Vagina (tissue), 2 donors: ENCODE measurements around the gene PCSK2. TPM values are rescaled to one million over a fixed set of nuclear protein-coding genes. Genes with fewer than 3 reads are reported as not detected.

Experiments used
- DNase-seq, 2 donors: peaks; one replicate each; pipeline ENCODE4 v3.0.0-alpha.2; 2017; ENCODE audit errors: extremely low spot score in 2 of 2
- H3K27ac ChIP-seq: fragments of 200-600 bp; sonication (generic); one replicate; pipeline ENCODE4 v1.5.1; 2019
- H3K27me3 ChIP-seq: fragments of 200-600 bp; sonication (generic); one replicate; pipeline ENCODE4 v1.5.1; 2019
- H3K36me3 ChIP-seq, 2 donors: fragments of 200-600 bp; sonication (generic); one replicate each; pipeline ENCODE4 v1.5.1; 2017 to 2019
- H3K4me1 ChIP-seq: fragments of 200-600 bp; sonication (generic); one replicate; pipeline ENCODE4 v1.5.1; 2019
- H3K4me3 ChIP-seq, 2 donors: fragments of 200-600 bp; sonication (generic); 1 replicate in 1 of 2; 2 replicates in 1 of 2; pipeline ENCODE4 v1.5.1; 2016 to 2019
- H3K9me3 ChIP-seq: fragments of 200-600 bp; sonication (generic); one replicate; pipeline ENCODE4 v1.5.1; 2019
- POLR2A ChIP-seq, 2 donors: fragments of 450-650 bp; IDR thresholded peaks; one replicate each; pipeline ENCODE4 v1.6.1; 2017; ENCODE audit warnings: antibody characterized with exemption in 2 of 2, mild to moderate bottlenecking in 2 of 2, moderate library complexity in 2 of 2
- POLR2AphosphoS5 ChIP-seq, 2 donors: sonication (generic); formaldehyde crosslinking; IDR thresholded peaks; one replicate each; pipeline ENCODE4 v1.9.0; 2017; ENCODE audit warnings: antibody characterized with exemption in 2 of 2, mild to moderate bottlenecking in 2 of 2, low read depth in 1 of 2; ENCODE audit not compliant: insufficient read depth in 1 of 2
- intact Hi-C: fragments of 100-400 bp; cut with DNase I; formaldehyde crosslinking; loops from one replicate; pipeline ENCODE4 v1.15.1; 2023
- total RNA-seq: library from RNA; depleted of rRNA; stranded (reverse); fragments of >200 nt; gene quantifications from one replicate; pipeline ENCODE4 v1.2.3, GENCODE V29; 2016
- TF ChIP-seq, protein P1 (sequence below), 3 experiments: fragments of 450-650 bp in 2 of 3; fragments of 200-600 bp in 1 of 3; sonication (generic) in 1 of 3; IDR thresholded peaks; one replicate each; pipeline ENCODE4 v1.5.1; 2017 to 2019; ENCODE audit warnings: antibody characterized with exemption in 3 of 3, mild to moderate bottlenecking in 2 of 3, moderate library complexity in 2 of 3

PCSK2 gene
- total RNA-seq, 1 donor from 2014 or later, result 0.98 TPM

DNA sequence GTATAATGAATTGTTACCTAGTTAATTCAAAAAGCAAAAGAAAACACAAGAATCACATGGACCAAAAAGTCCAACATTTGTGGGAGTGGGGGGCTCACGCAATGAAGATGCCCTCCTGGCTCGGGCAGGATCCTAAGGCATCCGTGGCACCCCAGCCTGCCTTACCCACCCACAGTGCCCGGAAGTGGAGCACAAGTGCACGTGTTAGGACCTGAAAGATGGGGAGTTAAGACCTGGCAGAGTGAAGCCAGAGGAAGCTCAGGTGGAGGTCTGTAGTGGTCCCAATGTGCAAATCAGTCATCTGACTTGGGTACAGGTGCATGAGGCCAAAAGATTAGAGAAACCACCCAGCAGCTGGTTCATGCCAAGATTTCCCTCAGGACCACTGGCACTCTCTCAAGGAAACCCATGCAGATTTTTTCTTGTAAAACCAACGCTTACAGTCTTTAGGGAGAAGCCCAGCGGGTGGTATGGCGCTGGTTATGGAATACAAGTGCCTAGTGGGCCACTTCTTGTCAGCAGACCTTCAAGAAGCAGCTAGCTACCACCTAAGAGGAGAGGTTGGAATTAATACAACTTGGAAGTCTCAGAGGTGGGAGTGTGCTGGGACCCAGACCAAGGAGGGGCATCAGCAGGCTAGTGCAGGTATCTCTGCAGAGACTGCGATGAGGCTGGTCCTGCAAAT is 262.2 kb downstream of the PCSK2 start:
- no peak overlapping the region for H3K4me3 ChIP-seq
- no peaks in the 10 kb centered on the region for H3K27me3 ChIP-seq
- no peaks in the 10 kb centered on the region for H3K9me3 ChIP-seq
- H3K27ac ChIP-seq, result no peak overlapping the region
- intact Hi-C loops, result no loop called here
- H3K36me3 ChIP-seq, result no peaks in the 10 kb centered on the region
- no peaks in the 10 kb centered on the region for H3K4me1 ChIP-seq
- no peak for DNase-seq
- no peak for TF ChIP-seq POLR2AphosphoS5 (IDR thresholded peaks at IDR 0.05; ENCODE audit: insufficient read depth in 1 of 2, low read depth in 1 of 2)
- TF ChIP-seq, protein P1, sequence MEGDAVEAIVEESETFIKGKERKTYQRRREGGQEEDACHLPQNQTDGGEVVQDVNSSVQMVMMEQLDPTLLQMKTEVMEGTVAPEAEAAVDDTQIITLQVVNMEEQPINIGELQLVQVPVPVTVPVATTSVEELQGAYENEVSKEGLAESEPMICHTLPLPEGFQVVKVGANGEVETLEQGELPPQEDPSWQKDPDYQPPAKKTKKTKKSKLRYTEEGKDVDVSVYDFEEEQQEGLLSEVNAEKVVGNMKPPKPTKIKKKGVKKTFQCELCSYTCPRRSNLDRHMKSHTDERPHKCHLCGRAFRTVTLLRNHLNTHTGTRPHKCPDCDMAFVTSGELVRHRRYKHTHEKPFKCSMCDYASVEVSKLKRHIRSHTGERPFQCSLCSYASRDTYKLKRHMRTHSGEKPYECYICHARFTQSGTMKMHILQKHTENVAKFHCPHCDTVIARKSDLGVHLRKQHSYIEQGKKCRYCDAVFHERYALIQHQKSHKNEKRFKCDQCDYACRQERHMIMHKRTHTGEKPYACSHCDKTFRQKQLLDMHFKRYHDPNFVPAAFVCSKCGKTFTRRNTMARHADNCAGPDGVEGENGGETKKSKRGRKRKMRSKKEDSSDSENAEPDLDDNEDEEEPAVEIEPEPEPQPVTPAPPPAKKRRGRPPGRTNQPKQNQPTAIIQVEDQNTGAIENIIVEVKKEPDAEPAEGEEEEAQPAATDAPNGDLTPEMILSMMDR (IDR thresholded peaks at IDR 0.05), result no peak
- no peak for TF ChIP-seq POLR2A (IDR thresholded peaks at IDR 0.05)

DNA sequence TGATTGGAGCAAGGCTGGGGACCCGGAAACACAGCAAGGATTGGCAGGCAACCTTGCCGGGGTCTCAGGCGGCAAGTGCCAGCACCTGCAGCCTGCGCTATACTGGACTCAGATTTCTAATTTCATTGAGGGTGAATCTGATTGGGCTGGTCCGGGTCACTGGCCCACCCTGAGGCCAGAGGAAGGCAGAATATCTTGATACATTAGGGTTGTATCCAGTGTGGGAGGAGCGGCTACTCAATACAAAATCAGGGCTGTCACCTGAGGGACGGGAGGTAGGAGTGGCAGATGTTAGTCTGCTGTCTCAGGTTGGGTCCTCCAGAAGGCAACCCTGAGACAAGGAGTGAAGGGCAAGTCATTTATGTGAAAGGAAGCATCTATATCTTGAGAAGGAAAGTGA is 263.7 kb downstream of the PCSK2 start:
- H3K27me3 ChIP-seq, result no peaks in the 10 kb centered on the region
- H3K9me3 ChIP-seq, result no peaks in the 10 kb centered on the region
- intact Hi-C loops, result no loop called here
- DNase-seq, result no peak
- no peak overlapping the region for H3K27ac ChIP-seq
- no peak overlapping the region for H3K4me3 ChIP-seq
- TF ChIP-seq, protein P1 (IDR thresholded peaks at IDR 0.05), result no peak
- TF ChIP-seq POLR2AphosphoS5 (IDR thresholded peaks at IDR 0.05; ENCODE audit: insufficient read depth in 1 of 2, low read depth in 1 of 2) (no peak), POLR2A (IDR thresholded peaks at IDR 0.05) (no peak)
- H3K36me3 ChIP-seq, result no peaks in the 10 kb centered on the region
- H3K4me1 ChIP-seq, result no peaks in the 10 kb centered on the region

- no peak for DNase-seq
- Histone ChIP-seq H3K27me3 (no peaks in the 10 kb centered on the region), H3K27ac (no peak overlapping the region), H3K9me3 (no peaks in the 10 kb centered on the region), H3K4me3 (no peak overlapping the region), H3K4me1 (no peaks in the 10 kb centered on the region), H3K36me3 (no peaks in the 10 kb centered on the region)
- intact Hi-C loops, result no loop called here
- TF ChIP-seq, protein P1 (IDR thresholded peaks at IDR 0.05), result no peak
- no peak for TF ChIP-seq POLR2AphosphoS5 (IDR thresholded peaks at IDR 0.05; ENCODE audit: insufficient read depth in 1 of 2, low read depth in 1 of 2)
- TF ChIP-seq POLR2A (IDR thresholded peaks at IDR 0.05), result no peak
Observed at GRCh38 chr20:17491041-17491440, 264.2 kb downstream of the PCSK2 start.

DNA sequence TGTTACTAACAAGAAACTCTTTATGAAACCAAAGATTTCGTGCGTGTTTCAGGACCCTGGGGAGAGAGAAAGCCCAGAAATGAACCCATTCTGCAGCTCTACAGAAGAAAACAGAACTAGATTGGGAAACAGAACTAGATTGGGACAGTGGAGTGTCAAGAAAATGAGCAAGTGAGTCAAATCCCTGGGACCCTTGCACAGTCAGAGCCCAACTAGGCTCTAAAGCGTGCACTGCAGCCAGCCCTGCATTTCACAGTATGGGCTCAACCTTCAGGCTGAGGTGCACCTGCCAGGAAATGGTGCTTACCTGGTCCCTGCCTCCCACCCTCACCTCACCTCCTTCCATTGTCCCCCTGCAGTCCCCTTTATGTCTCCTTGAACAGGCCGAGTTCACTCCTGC is 264.6 kb downstream of the PCSK2 start:
- Histone ChIP-seq H3K4me3 (no peak overlapping the region), H3K9me3 (no peaks in the 10 kb centered on the region), H3K36me3 (no peaks in the 10 kb centered on the region), H3K4me1 (no peaks in the 10 kb centered on the region), H3K27ac (no peak overlapping the region), H3K27me3 (no peaks in the 10 kb centered on the region)
- TF ChIP-seq, protein P1 (IDR thresholded peaks at IDR 0.05), result no peak
- TF ChIP-seq POLR2A (IDR thresholded peaks at IDR 0.05) (no peak), POLR2AphosphoS5 (IDR thresholded peaks at IDR 0.05; ENCODE audit: insufficient read depth in 1 of 2, low read depth in 1 of 2) (no peak)
- DNase-seq, result no peak
- intact Hi-C loops, result no loop called here

DNA sequence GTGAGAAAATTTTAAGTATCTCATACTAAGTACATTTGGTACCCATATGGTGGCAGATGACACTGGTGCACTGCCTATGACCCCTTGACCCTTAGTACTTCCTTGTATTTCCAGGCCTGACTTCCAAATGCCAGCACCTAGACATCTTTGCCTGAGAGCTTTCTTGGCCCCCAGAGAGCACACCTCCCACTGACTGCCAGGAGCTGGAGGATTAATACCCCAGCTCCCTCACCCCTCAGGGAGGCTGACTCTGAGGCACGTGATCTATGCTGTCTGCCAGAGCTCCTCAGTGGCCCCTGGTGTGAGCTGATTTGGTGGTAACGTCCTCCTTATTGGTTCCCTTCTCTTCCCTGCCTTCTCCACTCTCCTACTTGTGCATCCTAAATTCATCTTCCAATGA is 266.3 kb downstream of the PCSK2 start:
- no peak for DNase-seq
- H3K36me3 ChIP-seq, result no peaks in the 10 kb centered on the region
- H3K4me3 ChIP-seq, result no peak overlapping the region
- TF ChIP-seq POLR2AphosphoS5 (IDR thresholded peaks at IDR 0.05; ENCODE audit: insufficient read depth in 1 of 2, low read depth in 1 of 2) (no peak), POLR2A (IDR thresholded peaks at IDR 0.05) (no peak)
- TF ChIP-seq, protein P1 (IDR thresholded peaks at IDR 0.05), result no peak
- H3K4me1 ChIP-seq, result no peaks in the 10 kb centered on the region
- H3K27ac ChIP-seq, result no peak overlapping the region
- no peaks in the 10 kb centered on the region for H3K9me3 ChIP-seq
- intact Hi-C loops, result no loop called here
- no peaks in the 10 kb centered on the region for H3K27me3 ChIP-seq
